ENCODE measurements around the gene RBFA.

GRCh38 chr18:80068571-80069272 is 34.5 kb downstream of the RBFA start:
- no peak for TF ChIP-seq POLR2AphosphoS5 (IDR thresholded peaks at IDR 0.05; ENCODE audit: low read depth, low read length)
- no peak for TF ChIP-seq RAD21 (IDR thresholded peaks at IDR 0.05; ENCODE audit: low read length)
- TF ChIP-seq, protein P1, sequence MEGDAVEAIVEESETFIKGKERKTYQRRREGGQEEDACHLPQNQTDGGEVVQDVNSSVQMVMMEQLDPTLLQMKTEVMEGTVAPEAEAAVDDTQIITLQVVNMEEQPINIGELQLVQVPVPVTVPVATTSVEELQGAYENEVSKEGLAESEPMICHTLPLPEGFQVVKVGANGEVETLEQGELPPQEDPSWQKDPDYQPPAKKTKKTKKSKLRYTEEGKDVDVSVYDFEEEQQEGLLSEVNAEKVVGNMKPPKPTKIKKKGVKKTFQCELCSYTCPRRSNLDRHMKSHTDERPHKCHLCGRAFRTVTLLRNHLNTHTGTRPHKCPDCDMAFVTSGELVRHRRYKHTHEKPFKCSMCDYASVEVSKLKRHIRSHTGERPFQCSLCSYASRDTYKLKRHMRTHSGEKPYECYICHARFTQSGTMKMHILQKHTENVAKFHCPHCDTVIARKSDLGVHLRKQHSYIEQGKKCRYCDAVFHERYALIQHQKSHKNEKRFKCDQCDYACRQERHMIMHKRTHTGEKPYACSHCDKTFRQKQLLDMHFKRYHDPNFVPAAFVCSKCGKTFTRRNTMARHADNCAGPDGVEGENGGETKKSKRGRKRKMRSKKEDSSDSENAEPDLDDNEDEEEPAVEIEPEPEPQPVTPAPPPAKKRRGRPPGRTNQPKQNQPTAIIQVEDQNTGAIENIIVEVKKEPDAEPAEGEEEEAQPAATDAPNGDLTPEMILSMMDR (IDR thresholded peaks at IDR 0.05): no peak
- TF ChIP-seq, protein P2, sequence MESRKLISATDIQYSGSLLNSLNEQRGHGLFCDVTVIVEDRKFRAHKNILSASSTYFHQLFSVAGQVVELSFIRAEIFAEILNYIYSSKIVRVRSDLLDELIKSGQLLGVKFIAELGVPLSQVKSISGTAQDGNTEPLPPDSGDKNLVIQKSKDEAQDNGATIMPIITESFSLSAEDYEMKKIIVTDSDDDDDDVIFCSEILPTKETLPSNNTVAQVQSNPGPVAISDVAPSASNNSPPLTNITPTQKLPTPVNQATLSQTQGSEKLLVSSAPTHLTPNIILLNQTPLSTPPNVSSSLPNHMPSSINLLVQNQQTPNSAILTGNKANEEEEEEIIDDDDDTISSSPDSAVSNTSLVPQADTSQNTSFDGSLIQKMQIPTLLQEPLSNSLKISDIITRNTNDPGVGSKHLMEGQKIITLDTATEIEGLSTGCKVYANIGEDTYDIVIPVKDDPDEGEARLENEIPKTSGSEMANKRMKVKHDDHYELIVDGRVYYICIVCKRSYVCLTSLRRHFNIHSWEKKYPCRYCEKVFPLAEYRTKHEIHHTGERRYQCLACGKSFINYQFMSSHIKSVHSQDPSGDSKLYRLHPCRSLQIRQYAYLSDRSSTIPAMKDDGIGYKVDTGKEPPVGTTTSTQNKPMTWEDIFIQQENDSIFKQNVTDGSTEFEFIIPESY (IDR thresholded peaks at IDR 0.05; ENCODE audit: borderline replicate concordance, low read depth): no peak
- TF ChIP-seq EZH2phosphoT487 (IDR thresholded peaks at IDR 0.05; ENCODE audit: borderline replicate concordance, low read depth): no peak
- TF ChIP-seq EP300 (IDR thresholded peaks at IDR 0.05; ENCODE audit: borderline replicate concordance in 1 of 2, low read depth in 1 of 2, low read length in 1 of 2): no peak
- TF ChIP-seq RXRA (IDR thresholded peaks at IDR 0.05; ENCODE audit: borderline replicate concordance, low read depth): no peak
- TF ChIP-seq USF2 (IDR thresholded peaks at IDR 0.05; ENCODE audit: borderline replicate concordance, low read depth, low read length): no peak
- TF ChIP-seq SIN3A (IDR thresholded peaks at IDR 0.05; ENCODE audit: borderline replicate concordance, low read depth, low read length): no peak
- TF ChIP-seq RCOR1 (IDR thresholded peaks at IDR 0.05; ENCODE audit: low read length): no peak
- TF ChIP-seq TCF12 (IDR thresholded peaks at IDR 0.05): no peak
- TF ChIP-seq NRF1 (IDR thresholded peaks at IDR 0.05; ENCODE audit: low read depth, low read length): no peak
- TF ChIP-seq YY1 (IDR thresholded peaks at IDR 0.05; ENCODE audit: low read depth): no peak
